IMR-90 (cell line): Measurements from ENCODE around the gene ITPK1. TPM values are rescaled to one million over a fixed set of nuclear protein-coding genes. Genes with fewer than 3 reads are reported as not detected.

ENCODE experiments used
- ATAC-seq: fragments of 200-7000 bp; cut with Tn5 transposase; 2 replicates; pipeline ENCODE4 v1.9.1; 2020; ENCODE audit warnings: low read depth, mild to moderate bottlenecking, moderate library complexity
- BruUV-seq: library from RNA; stranded (reverse); fragments of 400-500 nt; replicated peaks from 2 replicates; lab custom pipeline; 2021; lab: Mats Ljungman, UMichigan
- CTCF ChIA-PET: fragments of 300-600 bp; formaldehyde crosslinking; extraction: SDS; loops from one replicate; lab custom pipeline; 2021; ENCODE audit warnings: antibody characterized with exemption; lab: Yijun Ruan, JAX
- POLR2A ChIA-PET: fragments of 300-600 bp; sonication (Branson Sonifier 250); formaldehyde crosslinking; loops from one replicate; lab custom pipeline; 2022; ENCODE audit warnings: antibody characterized with exemption; ENCODE audit not compliant: unreplicated experiment; lab: Charles Lee
- DNase-seq: peaks from one replicate; pipeline ENCODE4 v3.0.0; 2013
- H2AFZ ChIP-seq: replicated peaks from 2 replicates; pipeline ENCODE3; 2013; ENCODE audit warnings: low read length, mild to moderate bottlenecking; ENCODE audit not compliant: poor library complexity
- H2AK5ac ChIP-seq: 2 replicates; pipeline ENCODE4 v1.6.1; 2013; ENCODE audit warnings: low read depth, low read length, inconsistent platforms
- H2AK9ac ChIP-seq: replicated peaks from 2 replicates; pipeline ENCODE3; 2013; ENCODE audit warnings: mild to moderate bottlenecking, low read depth, low read length, moderate library complexity; ENCODE audit not compliant: poor library complexity
- H2BK120ac ChIP-seq: 2 replicates; pipeline ENCODE4 v1.6.1; 2013; ENCODE audit warnings: low read depth, low read length, inconsistent platforms
- H2BK15ac ChIP-seq: 3 replicates; pipeline ENCODE4 v1.6.1; 2013; ENCODE audit warnings: low read depth, low read length, inconsistent platforms
- H2BK20ac ChIP-seq: 2 replicates; pipeline ENCODE4 v1.6.1; 2013; ENCODE audit warnings: low read depth, mild to moderate bottlenecking, inconsistent platforms, low read length, moderate library complexity
- H2BK5ac ChIP-seq: 2 replicates; pipeline ENCODE4 v1.6.1; 2013; ENCODE audit warnings: mild to moderate bottlenecking, low read depth, low read length, inconsistent platforms; ENCODE audit not compliant: poor library complexity, severe bottlenecking
- H3K14ac ChIP-seq: replicated peaks from 2 replicates; pipeline ENCODE4 v1.6.1; 2013; ENCODE audit warnings: low read depth, low read length, inconsistent platforms
- H3K18ac ChIP-seq: 2 replicates; pipeline ENCODE4 v1.6.1; 2013; ENCODE audit warnings: low read depth, low read length, control low read depth
- H3K23ac ChIP-seq: 2 replicates; pipeline ENCODE4 v1.6.1; 2013; ENCODE audit warnings: low read depth, low read length, inconsistent platforms
- H3K27ac ChIP-seq: 2 replicates; pipeline ENCODE4 v1.5.1; 2013; ENCODE audit warnings: mild to moderate bottlenecking, control low read depth, low read length; ENCODE audit not compliant: insufficient read depth
- H3K27me3 ChIP-seq: 2 replicates; pipeline ENCODE4 v1.6.1; 2013; ENCODE audit warnings: low read length; ENCODE audit not compliant: control insufficient read depth, insufficient read depth
- H3K36me3 ChIP-seq: 2 replicates; pipeline ENCODE4 v1.6.1; 2013; ENCODE audit warnings: low read length, mixed read lengths; ENCODE audit not compliant: control insufficient read depth, insufficient read depth
- H3K4ac ChIP-seq: 2 replicates; pipeline ENCODE4 v1.6.1; 2013; ENCODE audit warnings: low read depth, low read length, inconsistent platforms
- H3K4me1 ChIP-seq: 2 replicates; pipeline ENCODE4 v1.6.1; 2013; ENCODE audit warnings: low read length, mixed read lengths; ENCODE audit not compliant: control insufficient read depth, insufficient read depth
- H3K4me2 ChIP-seq: 2 replicates; pipeline ENCODE4 v1.6.1; 2013; ENCODE audit warnings: low read depth, mild to moderate bottlenecking, control low read depth, low read length, moderate library complexity
- H3K4me3 ChIP-seq: 2 replicates; pipeline ENCODE4 v1.5.1; 2013; ENCODE audit warnings: low read depth, mild to moderate bottlenecking, control low read depth, low read length, moderate library complexity; ENCODE audit not compliant: insufficient read depth
- H3K56ac ChIP-seq: 2 replicates; pipeline ENCODE4 v1.6.1; 2013; ENCODE audit warnings: low read length, inconsistent platforms; ENCODE audit not compliant: insufficient read depth; ENCODE audit errors: extremely low read depth
- H3K79me1 ChIP-seq, 2 experiments: 2 replicates each; pipeline ENCODE4 v1.6.1; 2013; ENCODE audit warnings: low read length in 2 of 2, inconsistent platforms in 1 of 2, low read depth in 1 of 2
- H3K9ac ChIP-seq: 2 replicates; pipeline ENCODE4 v1.6.1; 2013; ENCODE audit warnings: low read depth, low read length, control low read depth
- H3K9me1 ChIP-seq: 2 replicates; pipeline ENCODE4 v1.6.1; 2013; ENCODE audit warnings: low read length, inconsistent platforms; ENCODE audit not compliant: insufficient read depth
- H3K9me3 ChIP-seq: 2 replicates; pipeline ENCODE4 v1.6.1; 2013; ENCODE audit warnings: low read length; ENCODE audit not compliant: control insufficient read depth, insufficient read depth
- H4K20me1 ChIP-seq: 2 replicates; pipeline ENCODE4 v1.6.1; 2013; ENCODE audit warnings: low read length, inconsistent platforms; ENCODE audit not compliant: insufficient read depth
- H4K5ac ChIP-seq: 2 replicates; pipeline ENCODE4 v1.6.1; 2013; ENCODE audit warnings: mild to moderate bottlenecking, low read depth, low read length, control low read depth
- H4K8ac ChIP-seq, 2 experiments: 2 replicates each; pipeline ENCODE4 v1.6.1; 2013; ENCODE audit warnings: low read depth in 2 of 2, low read length in 2 of 2, control low read depth in 1 of 2, inconsistent platforms in 1 of 2
- H4K91ac ChIP-seq: 2 replicates; pipeline ENCODE4 v1.6.1; 2013; ENCODE audit warnings: low read depth, low read length, inconsistent platforms; ENCODE audit not compliant: insufficient read depth
- BHLHE40 ChIP-seq: fragments of 150-350 bp; IDR thresholded peaks from 2 replicates; pipeline ENCODE4 v1.6.1; 2016; ENCODE audit warnings: mild to moderate bottlenecking, low read depth, low read length
- FOS ChIP-seq: fragments of 150-350 bp; IDR thresholded peaks from 2 replicates; pipeline ENCODE4 v1.6.1; 2016; ENCODE audit warnings: low read depth, low read length
- MAZ ChIP-seq: IDR thresholded peaks from 2 replicates; pipeline ENCODE4 v1.6.1; 2012; ENCODE audit warnings: low read depth, mild to moderate bottlenecking, low read length, improper control_type of control experiment, moderate library complexity, borderline replicate concordance
- MXI1 ChIP-seq: IDR thresholded peaks from 2 replicates; pipeline ENCODE4 v1.6.1; 2012; ENCODE audit warnings: low read depth, mild to moderate bottlenecking, low read length, moderate library complexity, borderline replicate concordance
- RAD21 ChIP-seq: IDR thresholded peaks from 2 replicates; pipeline ENCODE4 v1.6.1; 2012; ENCODE audit warnings: low read length, improper control_type of control experiment
- WGBS, 2 experiments: methylation state at CpG; one replicate each; pipeline versions ENCODE4 v1.1.5 to v1.1.7; 2013; ENCODE audit warnings: missing lambda C conversion rate in 2 of 2; ENCODE audit not compliant: insufficient read length in 1 of 2; ENCODE audit errors: extremely low coverage in 2 of 2; 5-methylcytosine and 5-hydroxymethylcytosine counted together
- dilution Hi-C: fragments of 300-500 bp; cut with HindIII; formaldehyde crosslinking; loops from one replicate; pipeline ENCODE4 v1.14.3; 2018; ENCODE audit warnings: low sequenced_read_pairs; ENCODE audit not compliant: unreplicated experiment
- in situ Hi-C: fragments of 300-500 bp; cut with MboI; formaldehyde crosslinking; loops from 3 replicates; pipeline ENCODE4 v1.14.3; 2019; ENCODE audit warnings: low sequenced_read_pairs, inconsistent platforms, mixed read lengths
- intact Hi-C: fragments of 100-400 bp; cut with micrococcal nuclease; formaldehyde crosslinking; loops from 2 replicates; pipeline ENCODE4 v1.10.0; 2022
- polyA plus RNA-seq, 3 experiments: library from polyadenylated mRNA; depleted of rRNA; stranded (reverse); fragments of >200 nt; gene quantifications; 2 replicates each; pipeline ENCODE4 v1.2.3, GENCODE V29; 2012; ENCODE audit warnings: low replicate concordance in 1 of 3
- total RNA-seq: library from RNA; depleted of rRNA; stranded (reverse); fragments of >200 nt; gene quantifications from 2 replicates; pipeline ENCODE4 v1.2.3, GENCODE V29; 2012

ITPK1 gene
- total and polyA plus RNA-seq, 2 of the 4 experiments (the other 2 are of a cell fraction), result 21.7 to 26.9 TPM

DNA sequence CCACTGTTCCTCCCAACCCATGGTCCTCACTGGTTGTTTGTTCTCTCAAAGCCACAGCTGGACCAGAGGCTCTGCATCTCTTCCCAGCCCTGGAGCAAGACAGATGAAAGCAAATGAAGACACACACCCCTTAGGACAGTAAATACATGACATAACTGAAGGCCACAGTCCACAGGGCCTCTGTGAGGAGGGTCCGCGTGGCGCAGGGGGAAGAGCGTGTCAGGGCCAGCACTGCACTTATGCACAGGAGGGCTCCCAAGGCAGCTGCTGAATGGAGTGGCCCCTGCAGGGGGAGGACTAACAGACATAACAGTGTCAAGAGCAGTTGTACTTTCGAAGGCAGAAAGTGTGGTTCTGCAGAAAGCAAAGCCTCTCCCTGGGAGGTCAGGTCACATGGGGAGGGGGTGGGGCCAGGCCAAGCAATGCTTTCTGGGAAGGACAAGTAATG lies 112.8 kb downstream of the ITPK1 start:
- Histone ChIP-seq H3K9ac (no peak overlapping the region), H3K4me1 (peaks cover 2% of the 10 kb centered on the region; the same call in 1 of the 2 replicates), H3K4ac (no peak overlapping the region), H2AK9ac (no peak overlapping the region), H3K36me3 (no peaks in the 10 kb centered on the region), H2BK5ac (no peak overlapping the region), H4K91ac (no peak overlapping the region), H2BK15ac (no peak overlapping the region), H3K14ac (no peak overlapping the region), H3K27ac (no peak overlapping the region), H2BK120ac (no peak overlapping the region), H3K27me3 (no peaks in the 10 kb centered on the region), H2AFZ (no peak overlapping the region), H4K5ac (no peak overlapping the region), H3K18ac (no peak overlapping the region), H4K8ac (no peak overlapping the region), H3K79me1 (no peaks in the 10 kb centered on the region), H3K4me3 (no peak overlapping the region), H4K20me1 (no peaks in the 10 kb centered on the region), H3K4me2 (no peak overlapping the region), H3K9me3 (no peaks in the 10 kb centered on the region), H3K9me1 (peaks cover 2% of the 10 kb centered on the region; the same call in 1 of the 2 replicates), H3K23ac (no peak overlapping the region), H3K56ac (no peak overlapping the region), H2BK20ac (no peak overlapping the region), H2AK5ac (no peak overlapping the region)
- ATAC-seq, result no peak
- dilution Hi-C loops (no loop called here), intact Hi-C loops (no loop called here), in situ Hi-C loops (no loop called here)
- POLR2A ChIA-PET, result no interaction called here
- TF ChIP-seq FOS (no peak), RAD21 (no peak), MXI1 (no peak), BHLHE40 (no peak), MAZ (no peak)
- 75% methylated on average over 4 of the region's 5 CpGs; no CpG with 5 or more reads in 1 of the 2 experiments for WGBS, 2 experiments
- BruUV-seq, result no TSS peak
- DNase-seq, result no peak
- CTCF ChIA-PET, result no interaction called here
